ENCODE data around the gene ARMCX6. TPM values are rescaled to one million over a fixed set of nuclear protein-coding genes. Genes with fewer than 3 reads are reported as not detected.
A peak's percentile ranks its signal among the peaks of the same experiment; 100 is the strongest.

ARMCX6 gene
- total and polyA plus RNA-seq, 2 of the 8 experiments (the other 6 are each of a cell fraction or from before 2014, with no cell fraction given): 24.9 to 40.0 TPM

DNA sequence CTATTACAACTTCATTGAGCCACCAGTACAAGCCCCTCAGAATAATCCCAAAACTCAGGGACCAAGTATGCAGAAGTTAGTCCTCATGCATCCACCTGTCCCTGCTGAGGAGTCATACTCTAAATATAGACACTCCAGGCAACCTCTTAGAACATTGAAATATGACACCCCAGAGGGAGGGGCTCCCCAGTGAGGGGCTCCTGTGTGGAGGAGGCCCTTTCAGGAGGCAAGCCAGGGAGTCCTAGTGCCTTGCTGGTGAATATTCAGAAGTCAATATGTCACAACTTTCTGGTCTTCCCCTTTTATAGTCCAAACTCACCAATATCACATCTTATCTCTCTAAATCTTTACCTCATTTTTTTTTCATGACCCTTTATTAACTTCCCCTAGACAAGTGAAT is 1.6 kb upstream of the ARMCX6 start:
- Histone ChIP-seq H3K56ac (replicated peaks; ENCODE audit: insufficient read length, low read depth, low read length) (no peak overlapping the region), H4K91ac (replicated peaks; ENCODE audit: insufficient read length, low read length) (no peak overlapping the region), H2BK12ac (ENCODE audit: low read depth, low read length) (no peak overlapping the region), H3K27ac (ENCODE audit: low read depth, low read length) (no peak overlapping the region), H4K8ac (ENCODE audit: extremely low read depth, insufficient read depth, low read length) (no peak overlapping the region), H3K79me1 (ENCODE audit: low read depth, low read length) (no peaks in the 10 kb centered on the region), H3K27me3 (replicated peaks in 1 of 4; ENCODE audit: control insufficient read depth in 3 of 4, extremely low read depth in 1 of 4, insufficient read depth in 3 of 4, low read length in 3 of 4) (no peaks in the 10 kb centered on the region), H3K4me2 (ENCODE audit: insufficient read depth in 1 of 2, low read depth in 2 of 2, low read length in 2 of 2) (no peak overlapping the region; a peak in 3 of 4 replicates), H4K5ac (ENCODE audit: insufficient read length, low read depth, low read length) (no peak overlapping the region), H3K36me3 (ENCODE audit: control insufficient read depth in 2 of 4, insufficient read depth in 4 of 4, low read length in 3 of 4) (peaks cover 0 to 4% (median 0%) of the 10 kb centered on the region in 4 experiments; a peak in 1 of 8 replicates), H3K9ac (replicated peaks in 1 of 4; ENCODE audit: extremely low read depth in 1 of 4, low read depth in 3 of 4, low read length in 3 of 4) (no peak overlapping the region), H2BK5ac (ENCODE audit: low read depth, low read length) (no peak overlapping the region), H3K79me2 (ENCODE audit: control insufficient read depth in 1 of 2, insufficient read depth in 2 of 2, low read length in 2 of 2) (peaks cover 0 to 5% of the 10 kb centered on the region in 2 experiments; a peak in 1 of 4 replicates), H2BK15ac (ENCODE audit: low read length) (no peak overlapping the region), H3K23me2 (ENCODE audit: low read depth, low read length) (no peaks in the 10 kb centered on the region; the same call in 1 of the 2 replicates), H3K4ac (replicated peaks; ENCODE audit: insufficient read length, low read depth, low read length) (no peak overlapping the region), H3K4me1 (replicated peaks in 1 of 4; ENCODE audit: control insufficient read depth in 3 of 4, insufficient read depth in 4 of 4, low read length in 3 of 4) (peaks cover 0 to 5% (median 0%) of the 10 kb centered on the region in 4 experiments; a peak in 1 of 7 replicates), H3K4me3 (ENCODE audit: extremely low read depth in 1 of 4, insufficient read depth in 2 of 4, low read depth in 3 of 4, low read length in 4 of 4) (no peak overlapping the region), H2BK20ac (ENCODE audit: low read length) (no peak overlapping the region), H3K14ac (ENCODE audit: insufficient read length) (no peak overlapping the region), H3K23ac (ENCODE audit: insufficient read length) (no peak overlapping the region), H3K9me3 (ENCODE audit: insufficient read depth in 2 of 2, low read depth in 1 of 2, low read length in 1 of 2) (no peaks in the 10 kb centered on the region), H2AFZ (ENCODE audit: low read length) (no peak overlapping the region), H4K20me1 (replicated peaks in 1 of 2; ENCODE audit: control insufficient read depth in 1 of 2, insufficient read depth in 2 of 2, low read length in 2 of 2) (no peaks in the 10 kb centered on the region), H2BK120ac (replicated peaks; ENCODE audit: low read depth, low read length) (no peak overlapping the region), H2AK5ac (ENCODE audit: low read depth, low read length) (no peak overlapping the region), H3K18ac (ENCODE audit: extremely low read depth, low read length) (no peak overlapping the region)
- ChIA-PET CTCF (ENCODE audit: partially characterized antibody) (no interaction called here), POLR2A (ENCODE audit: partially characterized antibody) (interaction anchor here (0.5 kb wide), 1 partner anchor 537 kb away, joined by 3 read pairs; no protein-coding TSS in a partner anchor)
- peak; percentile 32 for FAIRE-seq
- DNase-seq (ENCODE audit: low read depth in 1 of 2, low spot score in 2 of 2): no peak
- TF ChIP-seq BACH1 (IDR thresholded peaks at IDR 0.05; ENCODE audit: low read length) (no peak), KDM1A (IDR thresholded peaks at IDR 0.05; ENCODE audit: borderline replicate concordance, low read length) (no peak), EGR1 (IDR thresholded peaks at IDR 0.05; ENCODE audit: borderline replicate concordance, low read depth, low read length) (no peak), CBX8 (IDR thresholded peaks at IDR 0.05; ENCODE audit: borderline replicate concordance, low read depth, low read length) (no peak), YY1 (IDR thresholded peaks at IDR 0.05; ENCODE audit: low read depth, low read length) (no peak), TAF7 (optimal IDR thresholded peaks at IDR 0.05; ENCODE audit: borderline replicate concordance, low read depth, low read length) (no peak), TBP (IDR thresholded peaks at IDR 0.05; ENCODE audit: low read depth, low read length) (no peak), SUZ12 (IDR thresholded peaks at IDR 0.05; ENCODE audit: low read length) (no peak), SRF (IDR thresholded peaks at IDR 0.05; ENCODE audit: low read depth, low read length) (no peak), POLR2AphosphoS5 (IDR thresholded peaks at IDR 0.05; ENCODE audit: low read depth, low read length) (no peak), GTF2F1 (IDR thresholded peaks at IDR 0.05; ENCODE audit: borderline replicate concordance, low read depth, low read length) (no peak), CTBP2 (IDR thresholded peaks at IDR 0.05; ENCODE audit: borderline replicate concordance, insufficient read depth, insufficient read length, low read length) (no peak), JUND (IDR thresholded peaks at IDR 0.05; ENCODE audit: low read length) (no peak)
- TF ChIP-seq, protein P1, sequence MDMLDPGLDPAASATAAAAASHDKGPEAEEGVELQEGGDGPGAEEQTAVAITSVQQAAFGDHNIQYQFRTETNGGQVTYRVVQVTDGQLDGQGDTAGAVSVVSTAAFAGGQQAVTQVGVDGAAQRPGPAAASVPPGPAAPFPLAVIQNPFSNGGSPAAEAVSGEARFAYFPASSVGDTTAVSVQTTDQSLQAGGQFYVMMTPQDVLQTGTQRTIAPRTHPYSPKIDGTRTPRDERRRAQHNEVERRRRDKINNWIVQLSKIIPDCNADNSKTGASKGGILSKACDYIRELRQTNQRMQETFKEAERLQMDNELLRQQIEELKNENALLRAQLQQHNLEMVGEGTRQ (IDR thresholded peaks at IDR 0.05; ENCODE audit: low read length): no peak
